NCI-H345 treated with DMSO at 0.1 percent for 48 hours (cell line): ENCODE results near the gene ATF2.
A peak's percentile ranks its signal among the peaks of the same experiment; 100 is the strongest.

Source experiments
- DNase-seq: peaks from one replicate; lab custom pipeline; 2025; ENCODE audit not compliant: unreplicated experiment; lab: John Stamatoyannopoulos, UW

Gene ATF2, protein sequence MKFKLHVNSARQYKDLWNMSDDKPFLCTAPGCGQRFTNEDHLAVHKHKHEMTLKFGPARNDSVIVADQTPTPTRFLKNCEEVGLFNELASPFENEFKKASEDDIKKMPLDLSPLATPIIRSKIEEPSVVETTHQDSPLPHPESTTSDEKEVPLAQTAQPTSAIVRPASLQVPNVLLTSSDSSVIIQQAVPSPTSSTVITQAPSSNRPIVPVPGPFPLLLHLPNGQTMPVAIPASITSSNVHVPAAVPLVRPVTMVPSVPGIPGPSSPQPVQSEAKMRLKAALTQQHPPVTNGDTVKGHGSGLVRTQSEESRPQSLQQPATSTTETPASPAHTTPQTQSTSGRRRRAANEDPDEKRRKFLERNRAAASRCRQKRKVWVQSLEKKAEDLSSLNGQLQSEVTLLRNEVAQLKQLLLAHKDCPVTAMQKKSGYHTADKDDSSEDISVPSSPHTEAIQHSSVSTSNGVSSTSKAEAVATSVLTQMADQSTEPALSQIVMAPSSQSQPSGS

GRCh38 chr2:175167792-175168563 lies at the start of gene ATF2:
ATF2 (minus strand) TSS chr2:175168203; CDS start chr2:175136443, 31,760 bp downstream.
- DNase-seq, result peak; percentile 96

DNA sequence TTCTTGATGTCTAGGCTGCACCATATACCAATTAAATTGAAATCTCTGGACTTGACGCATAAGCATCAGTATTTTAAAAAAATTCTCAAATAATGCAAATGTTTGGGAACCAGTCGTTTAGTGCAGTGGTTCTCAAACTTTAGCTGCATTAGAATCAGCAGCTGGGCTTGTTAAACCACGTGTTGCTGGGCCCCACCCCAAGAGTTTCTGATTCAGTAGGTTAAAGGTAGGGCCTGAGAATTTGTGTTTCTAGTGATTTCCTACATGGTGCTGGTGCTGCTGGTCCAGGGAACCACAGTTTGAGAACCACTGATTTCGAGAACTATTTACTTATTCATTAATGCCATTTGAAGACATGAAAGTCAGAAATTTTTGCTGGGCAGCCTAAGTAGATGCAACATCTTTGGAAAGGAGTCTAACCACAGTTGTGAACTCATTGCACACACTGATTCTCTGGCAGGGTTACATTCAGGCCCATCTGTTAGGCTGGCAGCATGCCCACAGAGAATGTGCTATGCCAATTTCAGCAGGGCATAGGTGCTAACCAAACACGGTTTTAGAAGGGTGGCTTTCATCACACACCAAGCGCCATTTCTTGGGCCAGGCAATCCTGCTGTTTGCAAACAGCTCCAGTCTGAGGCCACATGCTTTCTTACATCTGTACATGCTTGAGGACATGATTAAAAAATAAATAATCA lies 39.9 kb upstream of the ATF2 start:
- DNase-seq, result peak; percentile 59

- no peak for DNase-seq
Observed at GRCh38 chr2:175206866-175207265, 38.9 kb upstream of the ATF2 start.

GRCh38 chr2:175205523-175205922 lies 37.5 kb upstream of the ATF2 start:
- DNase-seq, result no peak

DNA sequence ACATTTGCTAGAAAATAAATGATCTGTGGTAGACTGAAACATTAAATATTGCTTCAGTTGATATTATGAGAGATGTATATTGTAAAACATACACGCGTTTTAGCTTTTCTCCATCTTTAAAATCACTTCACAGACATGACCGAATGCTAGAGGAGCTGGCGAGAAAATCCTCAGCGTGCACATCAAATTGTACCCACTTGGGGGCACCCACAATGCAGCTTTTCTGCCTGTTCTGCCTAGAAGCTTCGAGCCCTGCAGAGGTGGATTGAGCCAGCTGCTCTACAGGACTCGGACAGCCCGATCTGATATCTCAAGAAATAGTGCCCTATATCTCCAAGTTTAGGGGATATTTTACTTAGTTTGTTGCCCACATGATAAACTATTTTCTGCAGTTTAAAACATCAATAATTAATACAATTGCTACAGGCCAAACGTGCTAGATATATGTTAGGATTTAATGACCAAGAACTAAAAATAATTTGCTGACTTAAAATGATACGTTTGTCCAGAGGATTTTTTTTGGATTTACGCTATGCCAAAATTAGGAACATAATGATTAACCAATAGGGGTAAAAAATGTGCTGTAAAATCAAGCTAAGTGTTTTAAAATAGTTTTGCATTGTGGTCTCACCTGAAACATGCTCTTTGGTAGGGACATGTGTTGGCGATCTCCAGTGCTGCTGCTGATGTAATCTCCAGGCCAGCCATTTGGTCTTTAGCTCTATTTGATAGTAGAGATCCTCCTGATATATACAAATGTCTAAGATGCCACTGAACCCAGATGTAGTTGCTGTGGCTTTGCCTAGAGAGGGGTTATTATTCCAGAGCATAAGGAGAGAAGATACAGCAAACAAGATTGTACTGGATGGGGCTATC lies 35.9 kb upstream of the ATF2 start:
- DNase-seq, result peak; percentile 28

DNA sequence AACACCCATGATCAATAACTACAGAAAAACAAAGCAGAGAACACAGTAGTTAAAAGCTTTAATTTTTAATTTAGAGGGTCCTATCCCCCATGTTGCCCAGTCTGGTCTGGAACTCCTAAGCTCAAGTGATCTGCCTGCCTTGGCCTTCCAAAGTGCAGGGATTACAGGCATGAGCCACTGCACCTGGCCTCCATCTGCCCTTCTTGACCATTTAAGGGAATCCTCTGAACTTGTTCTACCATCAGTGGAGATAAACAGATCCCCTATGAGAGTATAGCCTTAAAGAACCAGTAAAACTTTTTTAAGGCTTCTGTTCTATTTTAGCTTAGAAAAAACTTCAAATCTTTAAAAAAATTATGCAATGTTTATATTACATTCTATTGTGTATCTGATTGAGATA lies 27.0 kb upstream of the ATF2 start:
- no peak for DNase-seq

GRCh38 chr2:175188761-175189160 lies 20.8 kb upstream of the ATF2 start:
- DNase-seq, result no peak

- no peak for DNase-seq
Observed at GRCh38 chr2:175187378-175187777, 19.4 kb upstream of the ATF2 start.

DNA sequence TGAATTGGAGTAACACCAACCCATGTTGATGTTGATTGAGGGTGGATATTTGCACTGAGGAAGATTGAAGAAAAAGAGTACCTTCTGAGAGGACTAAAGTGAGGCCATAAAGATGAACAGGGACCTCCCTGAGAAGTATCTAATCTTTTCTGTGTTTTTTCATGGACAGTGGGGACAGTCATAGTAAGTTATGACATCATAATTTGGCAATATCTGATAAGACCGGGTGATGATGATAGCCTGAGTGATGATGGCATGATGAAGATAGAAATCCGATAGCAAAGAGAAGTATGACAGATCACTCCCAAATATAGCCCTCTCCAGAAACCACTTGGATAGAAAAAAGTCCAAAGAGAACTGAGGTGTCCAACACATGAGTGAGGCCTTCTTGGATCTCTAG lies 15.7 kb upstream of the ATF2 start:
- DNase-seq, result no peak

DNA sequence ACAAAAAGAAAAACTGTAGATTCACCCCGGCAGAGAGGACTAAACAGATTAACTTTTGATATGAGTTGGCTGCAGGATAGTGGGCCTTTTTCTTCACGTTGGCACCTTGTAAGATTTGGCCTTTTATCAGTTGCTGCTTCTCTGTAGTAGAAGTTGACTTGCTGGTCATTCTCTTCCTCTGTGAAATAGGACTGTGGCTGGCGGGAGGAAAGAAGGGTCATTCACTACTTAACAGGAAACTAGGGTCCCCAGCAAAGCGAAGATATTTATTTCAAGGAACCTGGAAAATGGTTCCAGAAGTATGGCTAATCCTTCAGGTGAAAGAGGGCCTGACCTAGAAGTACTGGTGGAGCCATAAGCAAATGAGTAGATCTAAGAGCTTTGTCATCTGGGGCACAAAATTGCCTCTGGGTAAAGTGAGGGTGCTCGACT lies 13.9 kb upstream of the ATF2 start:
- no peak for DNase-seq

DNA sequence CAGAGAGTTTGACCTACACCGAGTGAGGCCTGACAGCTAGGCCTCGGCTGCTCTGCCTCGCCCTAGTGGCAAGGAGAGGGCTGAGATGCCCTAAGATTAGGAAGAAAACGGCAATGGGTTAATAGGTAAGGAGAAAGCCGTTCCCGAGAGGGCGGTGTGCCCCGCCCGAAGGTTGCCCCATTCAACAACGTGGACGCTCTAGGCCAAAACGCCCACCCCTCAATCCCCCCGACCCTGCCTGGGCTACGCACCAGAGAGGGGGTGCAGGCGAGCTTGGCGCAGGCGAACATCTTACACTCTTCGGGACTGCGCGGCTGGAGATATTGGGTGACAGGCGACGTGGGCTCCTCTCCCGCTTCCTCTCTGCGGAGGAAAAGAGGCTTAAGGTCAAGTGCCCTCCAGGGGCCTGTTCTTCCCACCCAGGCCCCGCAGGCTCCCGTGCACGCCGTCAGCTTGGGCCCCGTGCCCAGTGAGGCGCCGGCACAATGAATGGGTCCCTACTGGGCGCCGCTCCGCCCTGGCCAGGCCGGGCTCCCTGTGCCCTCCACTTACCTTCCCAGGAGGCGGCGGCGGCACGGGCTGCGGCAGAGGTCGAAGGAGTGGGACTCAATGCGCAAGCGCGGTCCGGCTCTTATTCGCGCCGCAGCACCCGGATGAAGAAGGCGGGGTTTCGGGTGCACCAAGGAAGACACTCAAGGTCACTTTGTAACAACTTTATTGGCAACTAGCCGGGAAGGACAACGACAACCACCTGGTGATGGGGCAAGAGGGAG lies 13.3 kb upstream of the ATF2 start, which contains the start of gene ATP5MC3:
Gene ATP5MC3 (minus strand): TSS at position 607 of the 773 bp plus-strand sequence. CDS start 317 bp downstream, at position 290.
- DNase-seq, result peak; percentile 88

DNA sequence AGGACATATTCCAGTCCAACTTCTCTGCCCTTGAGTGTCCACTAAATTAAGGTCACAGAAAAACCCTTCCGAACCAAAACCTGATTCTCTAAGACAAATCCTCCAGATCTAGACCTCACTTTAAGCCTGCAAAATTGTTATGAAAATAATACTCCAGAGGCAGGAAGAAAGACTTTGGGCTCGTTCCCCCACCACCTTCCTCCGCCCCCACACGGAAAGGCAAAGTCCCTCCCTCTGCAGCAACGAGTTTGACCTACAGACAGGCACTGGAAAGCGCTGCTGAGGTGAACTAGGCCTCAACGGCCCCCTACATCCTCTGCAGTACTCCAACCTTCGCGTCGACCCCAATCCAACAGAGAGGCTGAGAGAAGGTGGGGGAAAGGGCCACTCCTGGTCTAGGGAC lies 12.7 kb upstream of the ATF2 start:
- DNase-seq, result peak; percentile 11

GRCh38 chr2:175176624-175177023 lies 8.6 kb upstream of the ATF2 start:
- DNase-seq, result no peak

DNA sequence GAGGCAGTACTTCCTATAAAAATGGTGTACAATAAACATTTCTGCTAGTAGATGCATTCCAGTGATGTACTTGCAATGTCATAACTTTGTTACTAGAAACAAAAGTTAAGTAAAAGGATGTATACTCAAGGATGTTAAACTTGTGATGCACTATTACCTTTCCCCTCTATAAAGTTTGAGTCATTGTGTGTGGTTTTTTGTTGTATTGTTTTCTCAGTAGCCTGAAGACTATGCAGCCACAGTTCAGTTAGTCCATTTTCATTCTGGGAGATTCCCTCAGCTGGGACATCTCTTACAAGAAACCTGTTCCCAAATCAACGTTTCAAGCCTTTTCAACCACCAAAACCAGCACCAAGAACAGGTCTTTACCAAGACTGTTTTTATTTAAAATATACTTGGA lies 7.9 kb upstream of the ATF2 start:
- no peak for DNase-seq

DNA sequence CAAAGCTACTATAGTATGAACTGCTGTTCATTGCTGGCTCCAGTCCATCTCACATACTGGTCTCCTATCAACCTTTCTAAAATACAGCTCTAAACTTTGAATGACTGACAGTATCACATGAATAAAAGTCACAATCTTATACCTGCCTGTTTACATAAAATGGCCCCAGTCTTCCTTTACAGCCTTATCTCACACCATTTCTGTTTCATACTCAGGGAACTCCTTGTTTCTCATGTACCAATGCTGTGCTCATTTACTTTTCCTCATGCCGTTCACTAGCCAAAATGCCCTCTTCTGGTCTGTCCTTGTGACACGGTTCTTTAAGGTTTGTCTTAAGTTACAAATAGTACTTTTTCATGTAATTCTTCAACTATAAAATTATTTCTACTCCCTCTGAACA lies 7.3 kb upstream of the ATF2 start:
- no peak for DNase-seq

DNA sequence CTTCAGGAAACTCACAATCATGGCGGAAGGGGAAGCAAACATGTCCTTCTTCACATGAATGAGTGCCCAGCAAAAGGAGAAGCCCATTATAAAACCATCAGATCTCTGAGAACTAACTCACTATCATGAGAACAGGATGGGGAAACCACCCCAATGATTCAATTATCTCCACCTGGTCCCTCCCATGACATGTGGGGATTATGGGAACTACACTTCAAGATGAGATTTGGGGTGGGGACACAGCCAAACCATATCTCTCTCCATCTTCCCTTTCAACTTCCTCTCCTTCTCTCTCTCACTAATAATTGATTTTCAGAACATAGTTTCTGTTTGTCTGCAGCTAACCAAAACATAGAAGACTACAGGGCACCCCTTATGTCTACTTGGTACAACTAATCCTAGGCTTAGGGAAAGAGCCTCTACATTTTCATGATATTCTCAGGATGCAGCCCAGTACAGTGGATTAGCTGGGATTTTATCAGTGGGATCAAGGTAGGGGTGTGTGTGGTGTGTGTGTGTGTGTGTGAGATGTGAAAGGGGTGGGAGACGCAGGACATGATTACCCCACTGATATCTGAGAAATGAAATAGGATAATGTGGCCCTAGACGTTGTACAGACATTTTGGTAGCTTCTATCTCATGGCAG lies 2.8 kb upstream of the ATF2 start:
- no peak for DNase-seq

DNA sequence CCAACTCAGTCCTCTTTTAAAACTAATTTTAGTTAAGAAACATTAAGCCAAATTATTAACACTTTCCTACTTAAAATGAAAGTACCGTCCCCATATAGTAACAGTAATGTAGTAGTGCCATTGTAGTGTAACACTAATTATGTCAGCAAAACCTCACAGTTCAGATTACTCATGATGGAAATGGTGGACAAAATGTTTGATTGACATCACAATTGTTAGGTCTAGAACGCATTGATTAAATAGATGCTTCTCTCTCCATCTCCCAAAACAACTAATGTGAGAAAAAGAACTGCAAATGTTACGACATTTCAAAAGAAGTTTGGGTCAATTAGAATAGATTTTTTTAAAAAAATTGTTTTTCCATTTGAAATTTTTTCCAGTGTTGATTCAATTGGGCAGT lies 1.2 kb upstream of the ATF2 start:
- no peak for DNase-seq

- no peak for DNase-seq
Observed at GRCh38 chr2:175168564-175168945, 552 bp upstream of the ATF2 start.
